H1 (cell line): ENCODE measurements around the gene TPMT. TPM values are rescaled to one million over a fixed set of nuclear protein-coding genes. Genes with fewer than 3 reads are reported as not detected.

ENCODE experiments used
- GTF2F1 ChIP-seq: IDR thresholded peaks from 2 replicates; pipeline ENCODE4 v1.6.1; 2012; ENCODE audit warnings: low read depth, low read length, improper control_type of control experiment, borderline replicate concordance
- TCF12 ChIP-seq: IDR thresholded peaks from 2 replicates; pipeline ENCODE4 v1.6.1; 2011; ENCODE audit warnings: low read depth, mild to moderate bottlenecking, low read length
- polyA plus RNA-seq, 7 experiments: library from polyadenylated mRNA; depleted of rRNA in 3 of 7; stranded (reverse) in 5 of 7; unstranded in 2 of 7; fragments of >200 nt in 5 of 7; fragments of 200-250 nt in 2 of 7; gene quantifications; 1 replicate in 5 of 7; 2 replicates in 1 of 7; 4 replicates in 1 of 7; pipeline versions ENCODE4 v1.2.1 to v1.2.3, GENCODE V29; 2011 to 2013; ENCODE audit warnings: missing spikeins in 2 of 7, mixed read lengths in 2 of 7
- total RNA-seq: library from RNA; stranded (reverse); fragmentation: NEBNext Ultra II Directional; extraction: Animal tissue kit (Norgen Biotek cat#: 25700); gene quantifications from 2 replicates; pipeline ENCODE4 v1.2.1, GENCODE V29; 2021

The TPMT gene
- total and polyA plus RNA-seq, 2 of the 8 experiments (the other 6 are each of a cell fraction or from before 2014, with no cell fraction given): 12.3 to 17.2 TPM

DNA sequence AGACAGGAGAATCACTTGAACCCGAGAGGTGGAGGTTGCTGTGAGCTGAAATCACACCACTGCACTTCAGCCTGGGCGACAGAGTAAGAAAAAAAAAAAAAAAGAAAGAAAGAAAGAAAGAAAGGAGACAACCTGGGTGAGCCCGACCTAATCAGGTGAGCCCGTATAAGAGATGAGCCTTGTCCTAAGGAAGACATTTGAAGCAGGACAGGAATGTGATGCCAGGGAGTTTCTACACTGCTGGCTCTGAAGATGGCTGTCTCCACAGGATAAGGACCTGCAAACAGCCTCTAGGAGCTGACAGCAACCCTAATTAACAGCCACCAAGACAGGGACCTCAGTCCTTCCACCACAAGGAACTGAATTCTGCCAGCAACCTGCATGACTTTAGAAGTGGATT, 74.3 kb downstream of the TPMT start (continued):
- TF ChIP-seq TCF12 (no peak), GTF2F1 (no peak)
